ENCODE measurements around the gene HCRTR2.

HCRTR2 gene

DNA sequence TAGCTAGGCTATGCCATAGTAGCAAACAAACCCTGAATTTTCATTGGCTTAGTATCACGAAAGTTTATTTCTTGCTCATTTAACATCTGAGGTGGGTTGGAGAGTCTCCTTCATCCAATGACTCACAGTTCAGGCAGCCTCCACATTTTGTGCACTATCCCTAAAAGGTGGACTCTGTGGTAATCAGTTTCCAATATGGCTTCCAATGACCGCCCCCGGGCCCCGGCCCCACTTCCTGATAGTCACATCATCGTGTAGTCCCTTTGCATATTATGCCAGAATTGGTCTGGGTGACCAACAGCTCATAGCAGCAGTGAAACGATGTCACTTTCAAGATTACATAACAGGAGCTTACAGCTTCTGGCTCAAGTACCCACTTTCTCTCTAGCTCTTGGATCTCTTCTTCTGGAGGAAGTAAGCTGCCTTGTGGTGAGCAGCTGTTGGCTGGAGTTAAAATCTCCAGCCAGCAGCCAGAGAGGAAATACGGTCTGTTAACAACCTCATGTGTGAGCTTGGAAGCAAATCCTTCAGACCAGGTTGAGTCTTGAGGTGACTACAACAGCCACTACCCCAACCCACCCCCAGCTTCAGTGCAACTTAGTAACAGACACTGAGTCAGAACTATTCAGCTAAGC lies 7.8 kb downstream of the HCRTR2 start:
- H3K27ac ChIP-seq: no peak overlapping the region
- CTCF ChIA-PET: no interaction called here
- TF ChIP-seq, protein P1, sequence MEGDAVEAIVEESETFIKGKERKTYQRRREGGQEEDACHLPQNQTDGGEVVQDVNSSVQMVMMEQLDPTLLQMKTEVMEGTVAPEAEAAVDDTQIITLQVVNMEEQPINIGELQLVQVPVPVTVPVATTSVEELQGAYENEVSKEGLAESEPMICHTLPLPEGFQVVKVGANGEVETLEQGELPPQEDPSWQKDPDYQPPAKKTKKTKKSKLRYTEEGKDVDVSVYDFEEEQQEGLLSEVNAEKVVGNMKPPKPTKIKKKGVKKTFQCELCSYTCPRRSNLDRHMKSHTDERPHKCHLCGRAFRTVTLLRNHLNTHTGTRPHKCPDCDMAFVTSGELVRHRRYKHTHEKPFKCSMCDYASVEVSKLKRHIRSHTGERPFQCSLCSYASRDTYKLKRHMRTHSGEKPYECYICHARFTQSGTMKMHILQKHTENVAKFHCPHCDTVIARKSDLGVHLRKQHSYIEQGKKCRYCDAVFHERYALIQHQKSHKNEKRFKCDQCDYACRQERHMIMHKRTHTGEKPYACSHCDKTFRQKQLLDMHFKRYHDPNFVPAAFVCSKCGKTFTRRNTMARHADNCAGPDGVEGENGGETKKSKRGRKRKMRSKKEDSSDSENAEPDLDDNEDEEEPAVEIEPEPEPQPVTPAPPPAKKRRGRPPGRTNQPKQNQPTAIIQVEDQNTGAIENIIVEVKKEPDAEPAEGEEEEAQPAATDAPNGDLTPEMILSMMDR (conservative IDR thresholded peaks at IDR 0.05; ENCODE audit: low read depth): no peak
- DNase-seq (ENCODE audit: low spot score): no peak
- POLR2A ChIA-PET (ENCODE audit: low non-redundant PET): no interaction called here

DNA sequence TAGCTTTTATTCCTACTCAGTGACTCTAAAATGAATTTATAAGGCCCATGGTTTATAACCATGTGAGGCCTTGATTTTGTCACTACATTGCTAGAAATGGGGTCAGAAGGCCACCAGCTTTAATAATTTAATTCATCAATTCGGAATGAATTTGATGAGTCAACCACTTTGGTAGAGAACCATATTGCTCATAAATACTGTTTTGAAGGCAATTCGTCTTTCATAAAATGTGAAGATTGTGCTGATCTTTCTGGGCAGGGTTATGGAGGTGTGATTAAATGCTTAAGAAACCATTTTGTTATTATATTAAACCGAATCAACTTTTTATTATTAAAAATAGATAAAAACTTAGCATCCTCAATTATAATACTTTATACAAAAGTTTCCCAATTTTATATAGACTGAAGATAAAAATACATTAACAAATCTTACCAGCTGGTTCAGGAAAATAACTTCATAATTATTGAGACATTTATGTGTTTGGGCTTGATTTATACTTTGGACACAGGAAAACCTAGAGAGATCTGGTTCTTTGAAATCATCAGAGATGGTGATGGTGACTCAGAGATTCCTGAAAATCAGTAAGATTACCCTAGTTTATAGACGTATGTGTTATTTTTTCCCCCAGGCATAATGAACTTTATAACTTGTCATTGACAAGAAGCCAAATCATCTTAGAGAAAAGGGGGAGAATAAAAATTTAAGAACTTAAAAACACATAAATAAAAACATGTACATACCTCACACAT lies 10.6 kb downstream of the HCRTR2 start:
- TF ChIP-seq, protein P1 (conservative IDR thresholded peaks at IDR 0.05; ENCODE audit: low read depth): no peak
- DNase-seq (ENCODE audit: low spot score): peak; percentile 5
- ChIA-PET CTCF (no interaction called here), POLR2A (ENCODE audit: low non-redundant PET) (no interaction called here)
- H3K27ac ChIP-seq: no peak overlapping the region

DNA sequence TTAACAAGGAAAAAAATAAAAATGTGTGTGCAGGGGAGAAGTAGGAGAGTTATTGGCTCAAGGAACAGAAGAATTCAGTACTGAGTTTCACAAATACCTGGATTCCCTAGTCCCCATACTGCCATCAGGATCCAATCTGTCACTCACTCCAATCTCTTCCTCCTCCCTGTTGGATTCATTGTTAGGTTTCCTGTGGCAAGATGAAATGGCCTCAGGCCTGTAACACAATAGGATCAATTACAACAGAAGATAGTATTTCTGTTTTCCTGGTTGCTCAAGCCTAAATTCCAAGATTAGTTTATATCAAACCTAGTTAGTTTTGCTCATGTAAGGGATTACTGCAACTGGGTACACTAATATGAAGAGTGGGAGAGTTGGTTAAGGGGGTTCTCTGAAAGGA lies 24.4 kb downstream of the HCRTR2 start:
- ChIA-PET CTCF (no interaction called here), POLR2A (ENCODE audit: low non-redundant PET) (no interaction called here)
- DNase-seq (ENCODE audit: low spot score): no peak

DNA sequence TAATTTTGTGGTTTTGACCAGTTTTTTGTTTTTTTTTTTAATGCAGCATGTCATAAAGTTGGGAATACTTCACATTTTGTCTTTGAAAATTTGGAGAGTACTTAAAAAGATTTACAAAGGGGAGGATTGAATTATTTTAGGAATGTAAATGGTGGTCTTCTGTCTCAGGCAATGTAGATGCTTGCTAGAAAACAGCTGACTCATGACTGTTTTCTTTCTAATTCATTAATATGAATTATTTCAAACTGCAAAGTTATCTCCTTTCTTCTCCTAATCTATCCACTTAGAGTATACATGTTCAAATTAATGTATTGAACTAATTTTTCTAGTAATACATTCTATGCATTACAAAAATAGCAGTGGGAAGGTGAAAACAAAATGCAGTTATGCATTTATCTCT lies 24.9 kb downstream of the HCRTR2 start:
- TF ChIP-seq, protein P1 (conservative IDR thresholded peaks at IDR 0.05; ENCODE audit: low read depth): no peak
- H3K27ac ChIP-seq: no peak overlapping the region
- ChIA-PET CTCF (interaction anchor here (0.6 kb wide), 1 partner anchor 531 kb away, joined by 3 read pairs; no protein-coding TSS in a partner anchor), POLR2A (ENCODE audit: low non-redundant PET) (no interaction called here)
- DNase-seq (ENCODE audit: low spot score): no peak

More for the DNA sequence above, 24.4 kb downstream of the HCRTR2 start:
- no peak overlapping the region for H3K27ac ChIP-seq
- TF ChIP-seq, protein P1 (conservative IDR thresholded peaks at IDR 0.05; ENCODE audit: low read depth): no peak

DNA sequence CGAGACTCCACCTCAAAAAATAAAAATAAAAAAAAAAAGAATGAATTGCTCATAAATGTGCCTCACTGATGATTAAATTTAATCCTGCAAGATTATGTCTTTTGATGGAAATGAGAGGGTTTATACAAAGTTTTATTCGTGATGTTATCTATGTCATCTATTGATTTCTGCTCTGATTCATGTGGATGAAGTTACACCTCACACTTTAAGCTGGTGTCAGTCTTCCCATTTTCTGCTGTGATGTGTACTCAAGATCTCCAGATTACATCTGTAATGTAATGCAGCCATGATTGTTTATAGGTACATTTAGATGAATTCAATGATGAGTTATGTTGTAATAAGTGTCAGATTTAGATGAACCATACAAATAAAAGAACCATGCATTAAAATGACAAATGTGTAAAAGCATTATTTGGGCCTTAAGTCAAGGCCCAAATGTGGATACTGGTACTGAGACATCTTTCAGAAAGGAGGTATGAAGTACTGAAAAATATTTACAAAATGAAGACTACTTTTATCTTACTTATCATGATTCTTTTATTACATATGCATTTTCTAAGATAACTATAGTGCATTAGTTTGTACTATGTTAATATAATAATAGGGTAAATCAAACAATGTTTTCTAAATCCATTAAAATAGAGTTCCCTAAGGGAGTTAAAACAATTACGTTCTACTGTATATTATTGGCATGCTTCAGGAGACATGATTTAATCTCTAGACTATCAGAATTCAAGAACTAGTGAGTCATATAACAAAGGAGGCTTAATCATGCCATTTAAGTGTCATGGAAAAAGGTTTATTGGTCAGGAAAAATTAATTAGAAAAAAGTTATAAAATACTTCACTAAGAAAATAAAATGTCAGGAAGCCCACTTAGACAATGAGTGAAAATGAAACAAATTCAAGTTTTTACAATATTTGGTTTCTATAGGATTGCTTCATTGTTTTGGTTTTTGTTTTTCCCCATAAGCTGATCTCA lies 34.5 kb downstream of the HCRTR2 start:
- DNase-seq (ENCODE audit: low spot score): peak; percentile 13
- TF ChIP-seq, protein P1 (conservative IDR thresholded peaks at IDR 0.05; ENCODE audit: low read depth): no peak
- ChIA-PET POLR2A (ENCODE audit: low non-redundant PET) (no interaction called here), CTCF (interaction anchor here (0.7 kb wide), 1 partner anchor 396 kb away, joined by 6 read pairs; no protein-coding TSS in a partner anchor)
- H3K27ac ChIP-seq: no peak overlapping the region

DNA sequence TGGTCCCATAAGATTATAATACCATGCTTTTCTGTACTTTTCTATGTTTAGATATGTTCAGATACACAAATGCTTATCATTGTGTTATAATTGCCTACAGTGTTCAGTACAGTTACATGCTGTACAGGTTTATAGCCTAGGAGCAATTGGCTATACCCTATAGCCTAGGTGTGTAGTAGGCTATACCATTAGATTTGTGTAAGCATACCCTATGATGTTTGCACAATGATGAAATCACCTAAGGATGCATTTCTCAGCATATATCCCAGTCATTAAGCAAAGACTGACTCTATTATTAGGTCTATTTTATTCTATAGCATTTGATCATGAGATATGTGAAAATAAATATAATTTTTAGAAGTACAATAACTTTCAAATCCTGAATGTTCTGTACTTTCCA lies 36.6 kb downstream of the HCRTR2 start:
- ChIA-PET POLR2A (ENCODE audit: low non-redundant PET) (no interaction called here), CTCF (interaction anchor here (0.6 kb wide), 1 partner anchor 514 kb away, joined by 3 read pairs; no protein-coding TSS in a partner anchor)
- no peak for DNase-seq (ENCODE audit: low spot score)
- H3K27ac ChIP-seq: no peak overlapping the region
- TF ChIP-seq, protein P1 (conservative IDR thresholded peaks at IDR 0.05; ENCODE audit: low read depth): no peak

All from RWPE1 (cell line).